ENCODE data around the gene KRTAP1-3.

- TF ChIP-seq CTCF (IDR thresholded peaks at IDR 0.05; ENCODE audit: insufficient read depth, low read length, poor library complexity, severe bottlenecking) (no peak), EZH2phosphoT487 (conservative IDR thresholded peaks at IDR 0.05; ENCODE audit: low read length) (no peak)
Observed at GRCh38 chr17:40995116-40995515, 39.6 kb downstream of the KRTAP1-3 start.
